Left lung (tissue), 10 donors: ENCODE data around the gene S100A4. TPM values are rescaled to one million over a fixed set of nuclear protein-coding genes. Genes with fewer than 3 reads are reported as not detected.
"Not testable (repeated sequence)": the region's sequence is repeated elsewhere in the genome, so short reads cannot be mapped to it uniquely, and the experiment has no call there.

Source experiments
- ATAC-seq: fragments of 200-7000 bp; cut with Tn5 transposase; one replicate; pipeline ENCODE4 v1.9.1; 2020; ENCODE audit warnings: moderate library complexity
- DNase-seq, 4 donors: peaks; one replicate each; pipeline ENCODE4 v3.0.0-alpha.2; 2013 to 2020
- H3K27ac ChIP-seq, 2 donors: fragments of 200-600 bp; sonication (generic) in 1 of 2; one replicate each; pipeline versions ENCODE4 v1.5.0 to v1.8.0; 2020 to 2021
- H3K27me3 ChIP-seq, 2 donors: fragments of 200-600 bp; sonication (generic) in 1 of 2; one replicate each; pipeline versions ENCODE4 v1.5.0 to v1.8.0; 2020 to 2021
- H3K36me3 ChIP-seq, 2 donors: fragments of 200-600 bp; sonication (generic) in 1 of 2; one replicate each; pipeline versions ENCODE4 v1.5.0 to v1.8.0; 2020 to 2021
- H3K4me1 ChIP-seq, 2 donors: fragments of 200-600 bp; one replicate each; pipeline ENCODE4 v1.8.0; 2021
- H3K4me3 ChIP-seq, 2 donors: fragments of 200-600 bp; sonication (generic) in 1 of 2; one replicate each; pipeline versions ENCODE4 v1.5.0 to v1.8.0; 2020 to 2021; ENCODE audit warnings: mild to moderate bottlenecking in 1 of 2
- H3K9me3 ChIP-seq, 2 donors: fragments of 200-600 bp; sonication (generic) in 1 of 2; one replicate each; pipeline versions ENCODE4 v1.5.0 to v1.8.0; 2020 to 2021
- intact Hi-C, 2 donors: fragments of 100-400 bp; cut with DNase I; formaldehyde crosslinking; loops; one replicate each; pipeline versions ENCODE4 v1.11.2 to v1.14.2; 2022
- polyA plus RNA-seq, 6 donors: library from polyadenylated mRNA; unstranded; fragments of 120-200 nt; gene quantifications; one replicate each; pipeline ENCODE4 v1.2.1, GENCODE V29; 2013; ENCODE audit not compliant: insufficient read length in 6 of 6
- total RNA-seq, 2 donors: library from RNA; stranded (reverse); fragmentation: NEBNext Ultra II Directional; extraction: Animal tissue kit (Norgen Biotek cat#: 25700); gene quantifications; one replicate each; pipeline ENCODE4 v1.2.1, GENCODE V29; 2021
- TF ChIP-seq, protein P1 (sequence below), 2 donors: fragments of 200-600 bp; sonication (generic) in 1 of 2; IDR thresholded peaks; one replicate each; pipeline versions ENCODE4 v1.5.0 to v1.8.0; 2021; ENCODE audit warnings: antibody characterized with exemption in 2 of 2
- donor health status: DM: no; HTN: yes; CAD: no.
- donor health status: DM: no; HTN: no; CAD: no.

Gene S100A4
- total and polyA plus RNA-seq, 8 donors: 15.0 to 1,192 (median 22.4) TPM

DNA sequence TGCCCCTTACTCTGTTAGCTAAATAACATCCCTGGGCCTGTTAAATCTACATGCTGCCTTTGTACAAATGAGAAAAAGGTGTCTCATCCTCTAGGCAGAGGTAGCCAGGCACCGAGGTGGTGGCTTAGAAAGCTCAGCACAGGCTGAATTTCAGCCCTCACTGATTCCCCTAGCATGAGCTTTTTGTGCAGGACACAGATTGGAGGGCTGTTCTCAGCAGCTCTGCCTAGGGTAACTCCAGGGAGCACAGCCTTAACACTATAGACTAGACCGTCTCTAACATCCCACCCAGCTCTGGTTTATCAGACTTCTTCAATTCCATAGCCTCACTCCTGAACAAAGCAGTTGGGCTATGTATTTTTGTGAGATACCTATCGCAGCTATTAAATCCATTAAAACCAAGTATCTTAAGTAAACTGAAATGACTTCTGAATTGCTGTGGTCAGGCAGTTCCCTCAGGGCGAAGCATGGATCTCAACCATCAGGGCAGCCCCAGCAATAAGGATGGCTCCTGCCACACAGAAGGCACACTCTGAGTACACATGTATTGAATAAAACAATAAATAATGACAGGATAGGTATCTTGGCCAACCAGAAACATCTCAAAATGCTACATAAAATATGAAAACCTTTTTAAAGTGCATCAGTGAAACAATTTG, 24.7 kb downstream of the S100A4 start:
- no peak for DNase-seq
- intact Hi-C loops: no loop called here

DNA sequence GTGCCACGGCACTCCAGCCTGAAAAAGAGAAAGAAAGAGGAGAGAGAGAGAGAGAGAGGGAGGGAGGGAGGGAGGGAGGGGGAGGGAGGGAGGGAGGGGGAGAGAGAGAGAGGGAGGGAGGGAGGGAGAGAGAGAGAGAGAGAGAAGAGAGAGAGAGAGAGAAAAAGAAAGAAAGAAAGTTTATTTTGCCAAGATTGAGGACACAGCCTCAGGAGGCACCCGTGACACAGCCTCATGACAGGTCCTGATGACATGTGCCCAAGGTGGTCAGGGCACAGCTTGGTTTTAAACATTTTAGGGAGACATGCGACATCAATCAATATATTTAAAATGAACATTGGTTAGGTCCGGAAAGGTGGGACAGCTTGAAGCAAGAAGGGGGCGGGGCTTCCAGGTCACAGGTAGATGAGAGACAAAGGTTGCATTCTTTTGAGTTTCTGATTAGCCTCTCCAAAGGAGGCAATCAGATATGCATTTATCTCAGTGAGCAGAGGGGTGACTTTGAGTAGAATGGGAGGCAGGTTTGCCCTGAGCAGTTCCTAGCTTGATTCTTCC, 25.4 kb downstream of the S100A4 start:
- H3K27me3 ChIP-seq, intact Hi-C loops, H3K9me3 ChIP-seq, ATAC-seq, H3K36me3 ChIP-seq, H3K27ac ChIP-seq, DNase-seq, H3K4me3 ChIP-seq: not testable (repeated sequence)
- H3K4me1 ChIP-seq: peaks cover 8 to 27% of the 10 kb centered on the region in 2 donors

More for the DNA sequence above, 24.7 kb downstream of the S100A4 start:
- Histone ChIP-seq H3K9me3 (no peaks in the 10 kb centered on the region), H3K27me3 (no peaks in the 10 kb centered on the region), H3K4me1 (peaks cover under 1 to 22% of the 10 kb centered on the region in 2 donors), H3K27ac (no peak overlapping the region), H3K36me3 (no peaks in the 10 kb centered on the region), H3K4me3 (no peak overlapping the region)
- TF ChIP-seq, protein P1, sequence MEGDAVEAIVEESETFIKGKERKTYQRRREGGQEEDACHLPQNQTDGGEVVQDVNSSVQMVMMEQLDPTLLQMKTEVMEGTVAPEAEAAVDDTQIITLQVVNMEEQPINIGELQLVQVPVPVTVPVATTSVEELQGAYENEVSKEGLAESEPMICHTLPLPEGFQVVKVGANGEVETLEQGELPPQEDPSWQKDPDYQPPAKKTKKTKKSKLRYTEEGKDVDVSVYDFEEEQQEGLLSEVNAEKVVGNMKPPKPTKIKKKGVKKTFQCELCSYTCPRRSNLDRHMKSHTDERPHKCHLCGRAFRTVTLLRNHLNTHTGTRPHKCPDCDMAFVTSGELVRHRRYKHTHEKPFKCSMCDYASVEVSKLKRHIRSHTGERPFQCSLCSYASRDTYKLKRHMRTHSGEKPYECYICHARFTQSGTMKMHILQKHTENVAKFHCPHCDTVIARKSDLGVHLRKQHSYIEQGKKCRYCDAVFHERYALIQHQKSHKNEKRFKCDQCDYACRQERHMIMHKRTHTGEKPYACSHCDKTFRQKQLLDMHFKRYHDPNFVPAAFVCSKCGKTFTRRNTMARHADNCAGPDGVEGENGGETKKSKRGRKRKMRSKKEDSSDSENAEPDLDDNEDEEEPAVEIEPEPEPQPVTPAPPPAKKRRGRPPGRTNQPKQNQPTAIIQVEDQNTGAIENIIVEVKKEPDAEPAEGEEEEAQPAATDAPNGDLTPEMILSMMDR (IDR thresholded peaks at IDR 0.05): no peak
- no peak for ATAC-seq

DNA sequence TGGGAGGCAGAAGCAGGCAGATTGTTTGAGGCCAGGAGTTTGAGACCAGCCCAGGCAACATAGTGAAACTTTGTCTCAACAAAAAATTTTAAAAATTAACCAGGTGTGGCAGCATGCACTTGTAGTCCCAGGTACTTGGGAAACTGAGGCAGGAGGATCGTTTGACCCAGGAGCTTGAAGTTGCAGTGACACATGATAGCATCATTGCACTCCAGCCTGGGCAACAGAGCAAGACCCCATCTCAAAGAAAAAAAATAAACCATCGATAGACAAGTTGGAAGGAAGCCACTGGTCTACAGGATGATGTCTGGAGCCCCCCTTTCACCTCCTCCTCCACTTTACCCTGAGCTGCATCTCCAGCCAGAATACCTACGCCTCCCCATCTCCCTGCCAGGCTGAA, 26.4 kb downstream of the S100A4 start:
- intact Hi-C loops: loop anchor here in 1 of 2 donors (10.0 kb wide), 1 partner anchor 46 kb away; the partner anchor contains the start of gene S100A2
- H3K4me1 ChIP-seq: peaks cover 9 to 37% of the 10 kb centered on the region in 2 donors
- no peak overlapping the region for H3K27ac ChIP-seq
- H3K9me3 ChIP-seq: no peaks in the 10 kb centered on the region
- no peaks in the 10 kb centered on the region for H3K36me3 ChIP-seq
- TF ChIP-seq, protein P1 (IDR thresholded peaks at IDR 0.05): no peak
- DNase-seq: no peak
- no peaks in the 10 kb centered on the region for H3K27me3 ChIP-seq
- no peak for ATAC-seq
- H3K4me3 ChIP-seq: no peak overlapping the region

DNA sequence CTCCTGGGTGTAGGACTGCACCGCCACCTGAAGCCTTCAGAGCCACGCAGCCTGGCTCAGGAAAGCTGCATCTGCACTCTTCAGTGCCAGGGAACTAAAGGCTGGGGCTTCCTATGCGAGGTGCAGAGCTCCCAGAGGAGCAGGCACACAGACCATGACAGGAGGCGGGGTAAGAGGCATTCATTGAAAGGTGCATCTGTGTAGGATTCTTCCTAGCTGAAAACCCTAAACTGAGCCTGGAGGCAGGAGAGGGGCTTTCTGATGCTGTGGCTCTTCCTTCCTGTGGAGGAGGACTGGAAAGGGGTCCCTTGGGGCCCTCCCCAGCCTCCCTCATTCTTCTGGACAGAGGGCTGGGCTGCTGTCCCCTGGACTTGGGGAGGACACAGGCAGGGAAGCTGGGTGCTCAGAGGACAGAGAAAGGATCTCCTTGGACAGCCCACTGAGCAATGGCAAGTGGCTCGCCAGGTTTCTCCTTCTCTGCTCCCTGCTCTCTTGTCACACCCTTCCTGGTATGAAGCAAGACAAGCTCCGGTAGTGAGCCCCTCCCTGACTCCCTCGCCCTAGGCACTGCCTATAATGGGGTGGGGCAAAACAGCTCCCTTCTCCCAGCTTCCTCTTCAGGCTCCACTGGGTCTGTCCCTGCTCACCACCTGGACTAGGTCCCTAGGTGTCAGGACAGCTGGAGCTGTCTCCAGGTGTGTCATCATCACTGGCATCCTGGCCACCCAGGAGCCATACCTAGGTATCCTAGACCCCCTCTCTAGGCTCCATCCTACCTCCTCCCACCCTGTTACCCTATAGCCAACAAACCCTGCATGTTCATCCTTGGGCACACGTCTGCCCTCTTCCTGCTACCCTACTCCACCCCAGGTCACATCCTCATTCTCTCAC, 29.9 kb downstream of the S100A4 start:
- Histone ChIP-seq H3K4me1 (peaks cover 9 to 46% of the 10 kb centered on the region in 2 donors), H3K36me3 (no peaks in the 10 kb centered on the region), H3K27ac (peak overlapping the region in 1 of 2 donors; percentile 77), H3K9me3 (no peaks in the 10 kb centered on the region), H3K27me3 (no peaks in the 10 kb centered on the region), H3K4me3 (no peak overlapping the region)
- ATAC-seq (peak; percentile 95), DNase-seq (peak in 1 of 4 donors; percentile 78)
- intact Hi-C loops: loop anchor here in 1 of 2 donors (10.0 kb wide), 1 partner anchor 49 kb away; the partner anchor contains the start of gene S100A2
- TF ChIP-seq, protein P1 (IDR thresholded peaks at IDR 0.05): no peak

DNA sequence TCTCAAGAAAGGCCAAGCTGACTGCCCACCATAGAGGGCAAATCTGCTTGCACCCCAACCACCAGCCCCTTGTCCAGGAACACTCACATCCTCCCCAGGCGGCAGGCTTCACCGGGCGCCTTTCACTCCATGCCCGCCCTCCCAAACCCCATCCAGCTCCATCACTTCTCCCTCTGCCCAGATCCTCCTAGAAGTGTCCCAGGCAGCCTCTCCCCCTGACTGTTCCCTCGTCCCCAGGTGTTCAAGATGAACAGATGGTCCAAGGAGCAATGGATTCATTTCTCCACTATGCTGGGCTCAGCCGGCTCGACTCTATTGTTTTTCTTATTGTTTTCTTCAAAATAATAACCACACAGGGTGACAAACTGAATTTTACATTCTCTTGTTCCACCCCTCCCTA, 31.9 kb downstream of the S100A4 start:
- H3K4me1 ChIP-seq: peaks cover 9 to 42% of the 10 kb centered on the region in 2 donors
- no peak overlapping the region for H3K4me3 ChIP-seq
- intact Hi-C loops: loop anchor here (5.0 to 10.0 kb wide), 2 partner anchors 51 to 54 kb away; partner anchors contain the start of gene S100A2 (in 2 of the 2)
- H3K27me3 ChIP-seq: no peaks in the 10 kb centered on the region
- TF ChIP-seq, protein P1 (IDR thresholded peaks at IDR 0.05): no peak
- no peaks in the 10 kb centered on the region for H3K9me3 ChIP-seq
- DNase-seq: no peak
- H3K36me3 ChIP-seq: no peaks in the 10 kb centered on the region
- ATAC-seq: no peak
- H3K27ac ChIP-seq: no peak overlapping the region
